GM10847 (cell line): Measurements from ENCODE around the gene TP63.

Experiments
- POLR2A ChIP-seq: IDR thresholded peaks from 2 replicates; pipeline ENCODE4 v1.6.1; 2011; ENCODE audit not compliant: insufficient read length; ENCODE audit errors: extremely low read depth

Gene TP63

DNA sequence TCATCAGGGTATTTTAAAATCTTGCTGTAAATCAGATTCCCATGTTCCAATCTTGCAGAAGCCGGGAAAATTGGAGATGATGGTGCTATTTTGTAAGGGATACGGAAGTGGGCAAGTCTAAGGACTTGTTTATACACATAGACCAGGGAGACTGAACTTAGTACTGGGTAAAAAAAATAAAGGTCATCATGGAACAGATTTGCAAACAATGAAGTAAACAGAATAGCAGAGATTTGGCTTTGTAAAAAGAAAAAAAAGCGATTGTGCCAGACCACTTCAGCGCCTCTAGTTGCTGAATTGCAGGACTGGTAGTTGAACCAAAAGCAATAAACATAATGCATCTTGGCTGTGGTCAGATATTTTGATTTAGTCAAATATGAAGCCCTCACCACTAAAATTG, 229.1 kb downstream of the TP63 start:
- no peak for TF ChIP-seq POLR2A

- no peak for TF ChIP-seq POLR2A
These were observed 231.3 kb downstream of the TP63 start for GRCh38 chr3:189862385-189862998.

DNA sequence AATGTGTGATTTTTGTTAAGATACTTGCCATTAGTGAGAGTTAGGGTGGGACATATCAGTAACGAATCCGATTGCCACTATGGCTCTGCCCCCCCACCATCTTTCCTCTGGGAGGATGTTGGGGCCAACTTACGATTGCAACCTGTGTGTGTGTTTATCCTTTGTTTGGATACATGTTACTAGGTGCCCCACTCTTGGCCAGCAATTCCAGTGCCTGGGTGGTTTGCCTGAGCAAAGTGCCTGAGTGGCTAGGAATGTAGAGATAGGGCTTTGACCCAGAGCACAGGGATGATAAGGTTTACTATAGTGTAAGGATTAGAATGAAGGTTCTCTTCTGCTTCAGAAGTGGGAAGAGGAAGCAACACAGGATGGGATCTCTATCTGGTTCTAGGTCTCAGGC, 231.8 kb downstream of the TP63 start:
- no peak for TF ChIP-seq POLR2A

GRCh38 chr3:189868061-189868460, 236.9 kb downstream of the TP63 start:
- no peak for TF ChIP-seq POLR2A

- no peak for TF ChIP-seq POLR2A
These were observed 238.0 kb downstream of the TP63 start for GRCh38 chr3:189869165-189869564.

DNA sequence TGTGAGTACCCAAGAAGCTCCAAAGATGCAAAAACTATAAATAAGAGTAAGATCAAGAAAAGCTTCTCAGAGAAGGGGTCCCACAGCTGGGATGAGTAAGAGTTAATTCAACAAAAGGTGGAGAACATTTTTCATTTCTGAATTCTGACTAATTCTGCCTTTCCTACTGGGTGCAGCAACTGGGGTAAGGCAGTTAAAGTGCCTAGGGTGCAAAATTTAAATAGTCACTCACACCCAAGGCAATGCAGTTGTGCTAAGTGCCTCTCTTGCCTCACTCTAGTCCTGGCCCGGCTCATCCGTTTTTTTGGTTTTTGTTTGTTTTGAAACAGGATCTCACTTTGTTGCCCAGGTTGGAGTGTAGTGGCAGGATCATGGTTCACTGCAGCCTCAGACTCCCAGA, 240.2 kb downstream of the TP63 start:
- TF ChIP-seq POLR2A: no peak

- TF ChIP-seq POLR2A: no peak
These were observed 252.0 kb downstream of the TP63 start for GRCh38 chr3:189883113-189883753.

DNA sequence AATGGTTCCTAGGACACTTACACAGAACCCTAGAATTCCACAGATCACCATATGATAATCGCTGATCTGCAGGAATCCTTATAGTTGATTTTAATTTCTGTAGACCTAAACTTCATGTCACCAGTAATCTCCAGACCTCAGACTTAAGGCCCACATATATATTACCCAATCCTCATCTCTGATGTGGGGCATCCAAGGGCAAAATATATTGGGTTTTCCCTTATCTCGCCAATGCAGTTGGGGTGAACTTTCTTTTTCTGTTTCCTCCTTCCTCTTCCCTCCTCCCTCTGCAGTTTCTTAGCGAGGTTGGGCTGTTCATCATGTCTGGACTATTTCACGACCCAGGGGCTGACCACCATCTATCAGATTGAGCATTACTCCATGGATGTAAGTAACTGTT, 259.3 kb downstream of the TP63 start:
- no peak for TF ChIP-seq POLR2A

GRCh38 chr3:189896533-189896932, 265.3 kb downstream of the TP63 start:
- no peak for TF ChIP-seq POLR2A

DNA sequence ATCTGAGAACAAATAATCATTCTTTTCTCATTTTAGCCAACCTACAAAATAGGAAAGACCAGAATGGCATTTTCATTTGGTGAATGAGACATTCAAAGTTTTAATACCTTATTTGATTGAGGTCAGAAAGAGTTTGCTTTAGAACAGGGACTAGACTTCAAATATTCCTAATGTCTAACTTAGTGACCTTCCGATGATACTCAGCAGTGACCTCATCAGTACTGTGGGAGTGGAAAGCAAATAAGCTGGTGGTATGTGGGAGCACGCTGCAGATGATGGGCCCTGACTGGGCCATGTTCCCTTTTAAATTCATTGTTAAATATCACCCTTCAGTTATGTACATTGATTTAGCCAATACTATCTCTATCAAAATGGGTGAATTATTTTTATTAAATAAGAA, 266.2 kb downstream of the TP63 start:
- TF ChIP-seq POLR2A: no peak

DNA sequence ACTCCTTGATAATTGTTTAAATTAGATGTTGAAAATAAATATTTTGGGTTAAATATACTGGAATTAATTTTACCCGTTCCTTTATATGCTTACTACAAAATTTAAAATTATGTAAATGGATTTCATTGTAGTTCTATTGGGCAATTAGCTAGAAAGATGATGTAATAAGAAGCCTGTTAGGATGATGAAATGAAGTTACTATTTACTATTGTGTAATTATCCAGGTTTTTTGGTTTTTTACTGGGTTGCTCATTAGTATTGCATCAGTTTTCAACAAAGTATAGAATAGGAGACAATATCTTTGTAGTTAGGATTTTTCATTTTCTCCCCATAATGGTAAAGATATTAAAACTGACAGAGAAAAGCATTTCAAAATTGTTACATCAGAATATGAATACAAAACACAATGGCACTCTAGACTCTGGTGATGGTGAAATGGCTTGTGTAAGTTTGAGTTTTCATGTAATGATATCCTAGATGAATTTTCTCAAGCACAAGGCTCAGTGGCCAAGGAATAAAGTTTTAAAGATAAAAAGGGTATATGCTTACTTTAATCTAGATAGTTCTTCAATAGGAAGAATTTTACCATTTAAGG, 267.5 kb downstream of the TP63 start:
- TF ChIP-seq POLR2A: no peak

GRCh38 chr3:189899186-189899585, 268.0 kb downstream of the TP63 start:
- TF ChIP-seq POLR2A: no peak

DNA sequence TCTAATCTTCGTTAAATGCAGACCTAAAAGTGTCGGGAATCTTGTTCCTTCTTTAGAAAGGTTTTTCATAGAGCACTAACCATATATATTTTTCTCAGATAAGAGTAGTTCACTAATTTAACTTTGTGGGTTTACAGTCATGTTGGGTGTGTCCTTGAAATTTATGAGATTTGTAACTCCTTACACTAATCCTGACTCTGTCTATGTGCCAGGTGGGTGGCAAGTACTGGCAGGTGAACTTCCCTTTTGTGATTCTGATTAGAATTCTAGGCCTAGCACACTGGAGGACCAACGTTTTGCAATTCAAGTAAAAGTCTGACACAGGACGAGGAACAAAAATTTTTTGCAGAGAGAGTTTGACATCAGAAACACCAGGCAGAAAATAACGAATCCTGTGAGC, 269.4 kb downstream of the TP63 start:
- no peak for TF ChIP-seq POLR2A

DNA sequence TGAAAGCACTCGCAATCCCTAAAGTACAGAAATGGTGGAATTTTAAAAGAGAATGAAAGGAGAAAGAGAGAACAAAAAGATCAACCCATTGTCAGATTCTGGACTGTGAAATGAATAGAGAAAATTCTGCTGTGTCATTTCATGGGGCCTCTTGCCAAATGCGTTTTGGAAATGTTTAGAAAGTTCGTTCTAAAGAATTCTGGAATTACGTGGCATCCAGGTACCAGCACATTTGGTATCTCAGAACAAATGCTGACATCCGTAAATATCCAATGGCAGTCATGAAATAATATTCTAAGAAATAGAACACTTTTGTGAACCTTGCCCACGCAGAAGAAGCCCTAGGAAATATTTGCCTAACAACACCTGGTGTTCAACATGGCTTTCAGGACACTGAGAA, 270.3 kb downstream of the TP63 start:
- TF ChIP-seq POLR2A: no peak

- no peak for TF ChIP-seq POLR2A
These were observed 271.3 kb downstream of the TP63 start for GRCh38 chr3:189902230-189903186.
